HepG2 (cell line): ENCODE measurements around the gene TRPV2. TPM values are rescaled to one million over a fixed set of nuclear protein-coding genes. Genes with fewer than 3 reads are reported as not detected.
A peak's percentile ranks its signal among the peaks of the same experiment; 100 is the strongest.

Source experiments
- ATF7 ChIP-seq, 2 experiments: fragments of 450-650 bp in 1 of 2; sonication (generic) in 1 of 2; formaldehyde crosslinking in 1 of 2; IDR thresholded peaks; 2 replicates each; pipeline versions ENCODE4 v1.4.0 to v1.6.1; 2016 to 2020; ENCODE audit warnings: antibody characterized with exemption in 1 of 2, mild to moderate bottlenecking in 1 of 2, missing genetic modification reagents in 1 of 2
- CSRNP1 ChIP-seq: sonication (generic); formaldehyde crosslinking; IDR thresholded peaks from 2 replicates; pipeline ENCODE4 v1.8.1; 2023; ENCODE audit warnings: mild to moderate bottlenecking, missing genetic modification reagents
- E2F5 ChIP-seq: sonication (generic); formaldehyde crosslinking; conservative IDR thresholded peaks from 2 replicates; pipeline ENCODE4 v1.4.0; 2020; ENCODE audit warnings: missing genetic modification reagents
- IRF2 ChIP-seq: IDR thresholded peaks from 2 replicates; pipeline ENCODE4 v1.6.1; 2018; ENCODE audit warnings: missing genetic modification reagents, missing compliant biosample characterization
- ISX ChIP-seq: sonication (generic); formaldehyde crosslinking; conservative IDR thresholded peaks from 2 replicates; pipeline ENCODE4 v1.5.0; 2020; ENCODE audit warnings: missing genetic modification reagents
- JUND ChIP-seq: sonication (generic); formaldehyde crosslinking; IDR thresholded peaks from 2 replicates; pipeline ENCODE4 v1.8.0; 2022; ENCODE audit warnings: mild to moderate bottlenecking, missing genetic modification reagents
- KDM2A ChIP-seq: sonication (generic); formaldehyde crosslinking; IDR thresholded peaks from 2 replicates; pipeline ENCODE4 v1.4.0; 2020; ENCODE audit warnings: low read depth, missing genetic modification reagents, borderline replicate concordance
- NR0B2 ChIP-seq: sonication (generic); formaldehyde crosslinking; IDR thresholded peaks from 2 replicates; pipeline ENCODE4 v1.4.0; 2020; ENCODE audit warnings: mild to moderate bottlenecking, missing genetic modification reagents
- SIN3A ChIP-seq: IDR thresholded peaks from 2 replicates; pipeline ENCODE4 v1.6.1; 2011; ENCODE audit warnings: low read depth, mild to moderate bottlenecking, control low read depth, low read length, borderline replicate concordance
- SRF ChIP-seq: IDR thresholded peaks from 2 replicates; pipeline ENCODE4 v1.6.1; 2011; ENCODE audit warnings: mild to moderate bottlenecking, low read depth, low read length, moderate library complexity
- STAT6 ChIP-seq: sonication (generic); formaldehyde crosslinking; IDR thresholded peaks from 2 replicates; pipeline ENCODE4 v1.4.0; 2020; ENCODE audit warnings: missing genetic modification reagents, mild to moderate bottlenecking, borderline replicate concordance
- ZBTB20 ChIP-seq: sonication (generic); formaldehyde crosslinking; IDR thresholded peaks from 2 replicates; pipeline ENCODE4 v1.8.1; 2023; ENCODE audit warnings: missing genetic modification reagents, low read depth, mild to moderate bottlenecking, borderline replicate concordance
- ZFP82 ChIP-seq: sonication (generic); formaldehyde crosslinking; IDR thresholded peaks from 2 replicates; pipeline ENCODE4 v1.5.1; 2020; ENCODE audit warnings: mild to moderate bottlenecking, missing genetic modification reagents, borderline replicate concordance
- ZNF337 ChIP-seq: sonication (generic); formaldehyde crosslinking; IDR thresholded peaks from 2 replicates; pipeline ENCODE4 v1.5.1; 2020; ENCODE audit warnings: missing genetic modification reagents, low read depth, mild to moderate bottlenecking, borderline replicate concordance
- ZNF33B ChIP-seq: sonication (generic); formaldehyde crosslinking; IDR thresholded peaks from 2 replicates; pipeline ENCODE4 v1.5.1; 2020; ENCODE audit warnings: mild to moderate bottlenecking, missing genetic modification reagents
- ZNF431 ChIP-seq: sonication (generic); formaldehyde crosslinking; IDR thresholded peaks from 2 replicates; pipeline ENCODE4 v1.9.0; 2022; ENCODE audit warnings: missing genetic modification reagents, low read depth, mild to moderate bottlenecking, borderline replicate concordance
- ZNF569 ChIP-seq: sonication (generic); formaldehyde crosslinking; IDR thresholded peaks from 2 replicates; pipeline ENCODE4 v1.5.0; 2020; ENCODE audit warnings: mild to moderate bottlenecking, missing genetic modification reagents, moderate library complexity, borderline replicate concordance
- ZXDC ChIP-seq: sonication (generic); formaldehyde crosslinking; IDR thresholded peaks from 2 replicates; pipeline ENCODE4 v1.5.0; 2020; ENCODE audit warnings: mild to moderate bottlenecking, missing genetic modification reagents
- polyA plus RNA-seq, 8 experiments: library from polyadenylated mRNA; depleted of rRNA in 3 of 8; stranded (reverse) in 7 of 8; unstranded in 1 of 8; fragments of >200 nt; fragmentation: Illumina TruSeq in 4 of 8; extraction: Trizol in 4 of 8; gene quantifications; 2 replicates each; pipeline versions ENCODE4 v1.2.1 to v1.2.3, GENCODE V29; 2011 to 2016; ENCODE audit warnings: low read depth in 4 of 8, missing spikeins in 1 of 8, mixed read lengths in 1 of 8; ENCODE audit not compliant: insufficient read depth in 1 of 8
- total RNA-seq, 5 experiments: library from RNA; depleted of rRNA; stranded (reverse); fragments of >200 nt; fragmentation: Illumina TruSeq; extraction: Trizol; gene quantifications; 2 replicates each; pipeline ENCODE4 v1.2.3, GENCODE V29; 2016; ENCODE audit warnings: low read depth in 1 of 5

The TRPV2 gene
- total and polyA plus RNA-seq, 2 of the 13 experiments (the other 11 are each of a cell fraction or from before 2014, with no cell fraction given) = 13.6 to 21.3 TPM

GRCh38 chr17:16380640-16381495 lies 34.5 kb upstream of the TRPV2 start, which contains the start of gene UBB (continued):
- peak; percentile 21; the same call in 1 of the 2 replicates for TF ChIP-seq CSRNP1 (CRISPR knock-in tag)
- peak; percentile 52; the same call in 1 of the 2 replicates for TF ChIP-seq ZBTB20 (CRISPR knock-in tag)
- no peak for TF ChIP-seq ZNF431 (CRISPR knock-in tag)
- peak; percentile 21; the same call in 1 of the 2 replicates for TF ChIP-seq ZNF33B (CRISPR knock-in tag)
- 0 out of 2 replicates have a peak, but pooled peaks have one; percentile 74 for TF ChIP-seq ZFP82
- TF ChIP-seq JUND (CRISPR knock-in tag) = no peak
- peak; percentile 71; the same call in 1 of the 2 replicates for TF ChIP-seq IRF2 (CRISPR knock-in tag)
- TF ChIP-seq ZNF337 (CRISPR knock-in tag) = no peak
- 0 out of 2 replicates have a peak, but pooled peaks have one; percentile 2 for TF ChIP-seq E2F5
- TF ChIP-seq NR0B2 (CRISPR knock-in tag) = 0 out of 2 replicates have a peak, but pooled peaks have one; percentile 14
- TF ChIP-seq STAT6 (CRISPR knock-in tag) = no peak
- TF ChIP-seq SIN3A = peak; percentile 40; the same call in 1 of the 2 replicates
- no peak for TF ChIP-seq ZNF569 (CRISPR knock-in tag)
- TF ChIP-seq ATF7 (IDR thresholded peaks at IDR 0.05) = peak; percentile 92
- TF ChIP-seq ATF7 (CRISPR knock-in tag; IDR thresholded peaks at IDR 0.05) = peak; percentile 81; the same call in 1 of the 2 replicates
- TF ChIP-seq KDM2A = peak; percentile 60
- no peak for TF ChIP-seq SRF
- 0 out of 2 replicates have a peak, but pooled peaks have one; percentile 43 for TF ChIP-seq ISX
- 0 out of 2 replicates have a peak, but pooled peaks have one; percentile 39 for TF ChIP-seq ZXDC (CRISPR knock-in tag)
